Measurements from ENCODE around the gene WIPI1. TPM values are rescaled to one million over a fixed set of nuclear protein-coding genes. Genes with fewer than 3 reads are reported as not detected.

Gene WIPI1
- total and polyA plus RNA-seq, 7 donors: 18.9 to 78.8 (median 28.5) TPM

Small RNAs within 50 kb of the gene (small RNA-seq; reads per million reads assigned to genes)
- 0 reads per million in 3 donors for gene MIR635

Other genes with a start within 250 kb of the WIPI1 start
- gene AMZ2, start 209.5 kb downstream of the WIPI1 start, total RNA-seq: 10 to 100 TPM; 55.9 to 80.1 (median 62.8) TPM
- 10 to 100 TPM; 30.8 to 34.7 (median 34.2) TPM for gene AMZ2, start 209.5 kb downstream of the WIPI1 start, polyA plus RNA-seq
- under 1 TPM in 1 of 4 donors, not detected in 3; 0.14 TPM for gene SLC16A6, start 166.4 kb downstream of the WIPI1 start, total RNA-seq
- 1 to 10 TPM in 1 of 3 donors, under 1 TPM in 1, not detected in 1; 0.67 to 2.1 TPM for gene SLC16A6, start 166.4 kb downstream of the WIPI1 start, polyA plus RNA-seq
- 1 to 10 TPM; 1.5 to 3.0 (median 2.0) TPM for gene ARSG, start 166.0 kb downstream of the WIPI1 start, total RNA-seq
- gene ARSG, start 166.0 kb downstream of the WIPI1 start, polyA plus RNA-seq: 1 to 10 TPM in 1 of 3 donors, under 1 TPM in 2; under 0.01 to 2.0 (median 0.69) TPM
- gene PRKAR1A, start 54.9 kb upstream of the WIPI1 start, total RNA-seq: 100 to 1,000 TPM; 206 to 268 (median 230) TPM
- gene PRKAR1A, start 54.9 kb upstream of the WIPI1 start, polyA plus RNA-seq: 10 to 100 TPM; 53.6 to 68.3 (median 57.1) TPM
- 1 to 10 TPM; 3.9 to 10.0 (median 5.9) TPM for gene FAM20A, start 143.9 kb upstream of the WIPI1 start, total RNA-seq
- gene FAM20A, start 143.9 kb upstream of the WIPI1 start, polyA plus RNA-seq: 1 to 10 TPM in 2 of 3 donors, under 1 TPM in 1; 0.46 to 7.3 (median 3.0) TPM